Kidney epithelial cell (primary cell): ENCODE results near the gene EHD4. TPM values are rescaled to one million over a fixed set of nuclear protein-coding genes. Genes with fewer than 3 reads are reported as not detected.

Experiments
- DNase-seq: peaks from one replicate; pipeline ENCODE4 v3.0.0-alpha.2; 2010; ENCODE audit warnings: low read depth
- H3K27me3 ChIP-seq: 2 replicates; pipeline ENCODE4 v1.6.0; 2011; ENCODE audit warnings: low read length; ENCODE audit not compliant: control insufficient read depth, insufficient read depth
- H3K36me3 ChIP-seq: 2 replicates; pipeline ENCODE4 v1.5.1; 2011; ENCODE audit warnings: low read length; ENCODE audit not compliant: control insufficient read depth, insufficient read depth
- H3K4me3 ChIP-seq: 2 replicates; pipeline ENCODE4 v1.5.1; 2011; ENCODE audit warnings: low read depth, mild to moderate bottlenecking, control low read depth, low read length
- CTCF ChIP-seq: IDR thresholded peaks from 2 replicates; pipeline ENCODE4 v1.5.1; 2011; ENCODE audit warnings: mild to moderate bottlenecking, moderate library complexity, low read length, control low read depth, inconsistent platforms; ENCODE audit not compliant: insufficient read depth, poor library complexity, severe bottlenecking
- total RNA-seq: library from RNA; depleted of rRNA; stranded (reverse); fragments of >200 nt; gene quantifications from 2 replicates; pipeline ENCODE4 v1.2.3, GENCODE V29; 2015

EHD4 gene
- total RNA-seq, 1 donor from 2014 or later = 30.1 TPM

- H3K36me3 ChIP-seq = peaks cover 3% of the 10 kb centered on the region
- no peak for DNase-seq
- no peak for TF ChIP-seq CTCF
- no peak overlapping the region for H3K4me3 ChIP-seq
- no peaks in the 10 kb centered on the region for H3K27me3 ChIP-seq
Measured at GRCh38 chr15:41942886-41943285, 29.5 kb downstream of the EHD4 start.

- DNase-seq = no peak
- no peaks in the 10 kb centered on the region for H3K27me3 ChIP-seq
- no peak for TF ChIP-seq CTCF
- H3K4me3 ChIP-seq = no peak overlapping the region
- peaks cover 3% of the 10 kb centered on the region for H3K36me3 ChIP-seq
Measured at GRCh38 chr15:41941644-41942415, 30.5 kb downstream of the EHD4 start.

GRCh38 chr15:41940441-41940857 is 31.9 kb downstream of the EHD4 start:
- no peak for TF ChIP-seq CTCF
- Histone ChIP-seq H3K36me3 (peaks cover 5% of the 10 kb centered on the region), H3K27me3 (no peaks in the 10 kb centered on the region), H3K4me3 (no peak overlapping the region)
- no peak for DNase-seq

DNA sequence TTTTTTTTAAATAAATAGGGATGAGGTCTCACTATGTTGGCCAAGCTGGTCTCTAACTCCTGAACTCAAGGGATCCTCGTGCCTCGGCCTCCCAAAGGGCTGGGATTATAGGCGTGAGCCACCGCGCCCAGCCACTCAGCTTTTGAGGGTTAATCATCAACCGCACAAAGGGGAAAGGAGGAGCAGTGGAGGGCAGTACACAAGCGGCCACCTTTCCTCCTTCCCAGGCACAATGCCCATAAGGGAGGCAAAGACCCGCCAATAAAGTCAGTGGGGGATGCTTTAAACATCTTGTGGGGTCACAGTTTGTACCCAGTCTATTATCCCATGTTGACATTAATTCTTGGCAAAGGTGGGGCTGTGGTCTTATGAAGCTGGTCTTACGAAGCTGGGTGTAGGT is 32.4 kb downstream of the EHD4 start:
- no peak for DNase-seq
- Histone ChIP-seq H3K27me3 (no peaks in the 10 kb centered on the region), H3K36me3 (peaks cover 5% of the 10 kb centered on the region), H3K4me3 (no peak overlapping the region)
- TF ChIP-seq CTCF = no peak

- H3K27me3 ChIP-seq = no peaks in the 10 kb centered on the region
- no peak for DNase-seq
- H3K36me3 ChIP-seq = peaks cover 5% of the 10 kb centered on the region
- H3K4me3 ChIP-seq = no peak overlapping the region
- TF ChIP-seq CTCF = no peak
Measured at GRCh38 chr15:41937568-41937923, 34.8 kb downstream of the EHD4 start.
